Measurements from ENCODE around the gene RABAC1. TPM values are rescaled to one million over a fixed set of nuclear protein-coding genes. Genes with fewer than 3 reads are reported as not detected.

RABAC1 gene
- total and polyA plus RNA-seq, 2 experiments from 2014 or later: 151 to 206 TPM

DNA sequence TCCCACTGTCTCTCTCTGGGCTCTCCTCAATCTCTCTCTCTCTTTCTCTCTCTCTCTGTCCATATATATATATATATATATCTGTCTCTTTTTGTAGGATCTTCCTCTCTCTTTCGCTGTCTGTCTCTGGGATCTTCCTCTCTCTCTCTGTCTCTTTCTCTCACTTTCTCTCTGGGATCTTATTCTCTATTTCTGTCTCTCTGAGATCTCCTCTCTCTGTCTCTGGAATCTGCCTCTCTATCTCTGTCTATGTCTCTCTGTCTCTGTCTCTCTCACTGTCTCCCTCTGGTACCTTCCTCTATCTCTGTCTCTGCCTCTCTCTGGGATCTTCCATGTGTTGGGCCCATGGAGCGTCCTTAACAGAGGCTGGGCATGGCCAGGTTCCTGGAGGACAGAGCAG is 31.5 kb upstream of the RABAC1 start:
- Histone ChIP-seq H3K9me2 (ENCODE audit: insufficient read depth) (no peaks in the 10 kb centered on the region), H3K4me1 (ENCODE audit: insufficient read depth) (peaks cover 9% of the 10 kb centered on the region; the same call in 1 of the 2 replicates), H2AFZ (no peak overlapping the region), H3K79me2 (replicated peaks; ENCODE audit: insufficient read depth) (no peaks in the 10 kb centered on the region), H4K20me1 (replicated peaks; ENCODE audit: insufficient read depth) (peaks cover 3% of the 10 kb centered on the region), H3K27me3 (ENCODE audit: insufficient read depth) (peaks cover 17% of the 10 kb centered on the region), H3K27ac (ENCODE audit: low read depth) (no peak overlapping the region), H3K36me3 (ENCODE audit: insufficient read depth) (0 out of 2 replicates have a peak, but pooled peaks cover 3% of the 10 kb centered on the region), H3K4me3 (no peak overlapping the region), H3K4me2 (no peak overlapping the region), H3F3A (replicated peaks; ENCODE audit: low read depth) (0 out of 2 replicates have a peak, but pooled peaks cover 6% of the 10 kb centered on the region)
- Mint-ChIP-seq H3K4me1 (peaks cover 9% of the 10 kb centered on the region), H3K27ac (no peak overlapping the region), H3K9me3 (no peaks in the 10 kb centered on the region), H3K4me3 (no peak overlapping the region), H3K27me3 (ENCODE audit: insufficient read depth, low read depth, poor library complexity) (peaks cover 22% of the 10 kb centered on the region), H3K36me3 (ENCODE audit: low read depth) (peaks cover 15% of the 10 kb centered on the region; the same call in 2 of the 3 replicates)
- TF ChIP-seq, protein P1, sequence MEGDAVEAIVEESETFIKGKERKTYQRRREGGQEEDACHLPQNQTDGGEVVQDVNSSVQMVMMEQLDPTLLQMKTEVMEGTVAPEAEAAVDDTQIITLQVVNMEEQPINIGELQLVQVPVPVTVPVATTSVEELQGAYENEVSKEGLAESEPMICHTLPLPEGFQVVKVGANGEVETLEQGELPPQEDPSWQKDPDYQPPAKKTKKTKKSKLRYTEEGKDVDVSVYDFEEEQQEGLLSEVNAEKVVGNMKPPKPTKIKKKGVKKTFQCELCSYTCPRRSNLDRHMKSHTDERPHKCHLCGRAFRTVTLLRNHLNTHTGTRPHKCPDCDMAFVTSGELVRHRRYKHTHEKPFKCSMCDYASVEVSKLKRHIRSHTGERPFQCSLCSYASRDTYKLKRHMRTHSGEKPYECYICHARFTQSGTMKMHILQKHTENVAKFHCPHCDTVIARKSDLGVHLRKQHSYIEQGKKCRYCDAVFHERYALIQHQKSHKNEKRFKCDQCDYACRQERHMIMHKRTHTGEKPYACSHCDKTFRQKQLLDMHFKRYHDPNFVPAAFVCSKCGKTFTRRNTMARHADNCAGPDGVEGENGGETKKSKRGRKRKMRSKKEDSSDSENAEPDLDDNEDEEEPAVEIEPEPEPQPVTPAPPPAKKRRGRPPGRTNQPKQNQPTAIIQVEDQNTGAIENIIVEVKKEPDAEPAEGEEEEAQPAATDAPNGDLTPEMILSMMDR (conservative IDR thresholded peaks at IDR 0.05; ENCODE audit: low read depth in 2 of 2): no peak
- TF ChIP-seq CREB1 (CRISPR knock-in tag; IDR thresholded peaks at IDR 0.05; ENCODE audit: low read depth) (no peak), NANOG (IDR thresholded peaks at IDR 0.05; ENCODE audit: borderline replicate concordance) (no peak), STAT1 (IDR thresholded peaks at IDR 0.05; ENCODE audit: unreplicated experiment) (no peak)
- ATAC-seq (no peak), DNase-seq (ENCODE audit: low spot score) (no peak)

DNA sequence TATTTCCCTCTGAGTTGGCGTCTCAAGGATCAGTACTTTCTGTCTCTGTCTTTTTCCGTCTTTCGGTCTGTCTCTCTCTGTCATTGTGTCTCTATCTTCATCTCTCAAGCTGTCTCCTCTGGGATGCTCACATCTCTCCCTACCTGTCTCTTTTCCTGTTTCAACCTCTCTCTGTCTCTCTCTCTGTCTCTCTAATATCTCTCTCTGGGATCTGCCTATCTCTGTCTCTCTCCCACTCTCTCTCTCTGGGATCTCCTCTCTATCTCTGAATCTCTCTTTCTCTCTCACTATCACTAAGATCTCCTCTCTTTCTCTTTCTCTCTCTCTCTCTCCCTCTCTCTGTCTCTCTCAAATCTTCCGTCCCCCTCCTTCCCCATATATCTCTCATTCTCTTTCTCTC is 30.9 kb upstream of the RABAC1 start:
- Histone ChIP-seq H3K79me2 (replicated peaks; ENCODE audit: insufficient read depth) (no peaks in the 10 kb centered on the region), H4K20me1 (replicated peaks; ENCODE audit: insufficient read depth) (peaks cover 3% of the 10 kb centered on the region), H3K27me3 (ENCODE audit: insufficient read depth) (peaks cover 11% of the 10 kb centered on the region), H3K4me1 (ENCODE audit: insufficient read depth) (peaks cover 9% of the 10 kb centered on the region; the same call in 1 of the 2 replicates), H3K36me3 (ENCODE audit: insufficient read depth) (0 out of 2 replicates have a peak, but pooled peaks cover 3% of the 10 kb centered on the region), H3K4me3 (no peak overlapping the region), H2AFZ (no peak overlapping the region), H3F3A (replicated peaks; ENCODE audit: low read depth) (0 out of 2 replicates have a peak, but pooled peaks cover 4% of the 10 kb centered on the region), H3K4me2 (no peak overlapping the region), H3K9me2 (ENCODE audit: insufficient read depth) (no peaks in the 10 kb centered on the region), H3K27ac (ENCODE audit: low read depth) (no peak overlapping the region)
- DNase-seq (ENCODE audit: low spot score) (no peak), ATAC-seq (no peak)
- H3K36me3 Mint-ChIP-seq (ENCODE audit: low read depth): peaks cover 18% of the 10 kb centered on the region; the same call in 2 of the 3 replicates
- H3K9me3 Mint-ChIP-seq: no peaks in the 10 kb centered on the region
- no peak overlapping the region for H3K27ac Mint-ChIP-seq
- H3K27me3 Mint-ChIP-seq (ENCODE audit: insufficient read depth, low read depth, poor library complexity): peaks cover 16% of the 10 kb centered on the region
- peaks cover 9% of the 10 kb centered on the region for H3K4me1 Mint-ChIP-seq
- H3K4me3 Mint-ChIP-seq: no peak overlapping the region
- TF ChIP-seq STAT1 (IDR thresholded peaks at IDR 0.05; ENCODE audit: unreplicated experiment) (no peak), NANOG (IDR thresholded peaks at IDR 0.05; ENCODE audit: borderline replicate concordance) (no peak), EZH2phosphoT487 (IDR thresholded peaks at IDR 0.05; ENCODE audit: unreplicated experiment) (no peak), POLR2AphosphoS5 (IDR thresholded peaks at IDR 0.05; ENCODE audit: low read depth) (no peak), EZH2 (IDR thresholded peaks at IDR 0.05; ENCODE audit: low read depth, unreplicated experiment) (no peak)
- TF ChIP-seq, protein P2, sequence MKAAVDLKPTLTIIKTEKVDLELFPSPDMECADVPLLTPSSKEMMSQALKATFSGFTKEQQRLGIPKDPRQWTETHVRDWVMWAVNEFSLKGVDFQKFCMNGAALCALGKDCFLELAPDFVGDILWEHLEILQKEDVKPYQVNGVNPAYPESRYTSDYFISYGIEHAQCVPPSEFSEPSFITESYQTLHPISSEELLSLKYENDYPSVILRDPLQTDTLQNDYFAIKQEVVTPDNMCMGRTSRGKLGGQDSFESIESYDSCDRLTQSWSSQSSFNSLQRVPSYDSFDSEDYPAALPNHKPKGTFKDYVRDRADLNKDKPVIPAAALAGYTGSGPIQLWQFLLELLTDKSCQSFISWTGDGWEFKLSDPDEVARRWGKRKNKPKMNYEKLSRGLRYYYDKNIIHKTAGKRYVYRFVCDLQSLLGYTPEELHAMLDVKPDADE (IDR thresholded peaks at IDR 0.05): no peak
- TF ChIP-seq, protein P3, sequence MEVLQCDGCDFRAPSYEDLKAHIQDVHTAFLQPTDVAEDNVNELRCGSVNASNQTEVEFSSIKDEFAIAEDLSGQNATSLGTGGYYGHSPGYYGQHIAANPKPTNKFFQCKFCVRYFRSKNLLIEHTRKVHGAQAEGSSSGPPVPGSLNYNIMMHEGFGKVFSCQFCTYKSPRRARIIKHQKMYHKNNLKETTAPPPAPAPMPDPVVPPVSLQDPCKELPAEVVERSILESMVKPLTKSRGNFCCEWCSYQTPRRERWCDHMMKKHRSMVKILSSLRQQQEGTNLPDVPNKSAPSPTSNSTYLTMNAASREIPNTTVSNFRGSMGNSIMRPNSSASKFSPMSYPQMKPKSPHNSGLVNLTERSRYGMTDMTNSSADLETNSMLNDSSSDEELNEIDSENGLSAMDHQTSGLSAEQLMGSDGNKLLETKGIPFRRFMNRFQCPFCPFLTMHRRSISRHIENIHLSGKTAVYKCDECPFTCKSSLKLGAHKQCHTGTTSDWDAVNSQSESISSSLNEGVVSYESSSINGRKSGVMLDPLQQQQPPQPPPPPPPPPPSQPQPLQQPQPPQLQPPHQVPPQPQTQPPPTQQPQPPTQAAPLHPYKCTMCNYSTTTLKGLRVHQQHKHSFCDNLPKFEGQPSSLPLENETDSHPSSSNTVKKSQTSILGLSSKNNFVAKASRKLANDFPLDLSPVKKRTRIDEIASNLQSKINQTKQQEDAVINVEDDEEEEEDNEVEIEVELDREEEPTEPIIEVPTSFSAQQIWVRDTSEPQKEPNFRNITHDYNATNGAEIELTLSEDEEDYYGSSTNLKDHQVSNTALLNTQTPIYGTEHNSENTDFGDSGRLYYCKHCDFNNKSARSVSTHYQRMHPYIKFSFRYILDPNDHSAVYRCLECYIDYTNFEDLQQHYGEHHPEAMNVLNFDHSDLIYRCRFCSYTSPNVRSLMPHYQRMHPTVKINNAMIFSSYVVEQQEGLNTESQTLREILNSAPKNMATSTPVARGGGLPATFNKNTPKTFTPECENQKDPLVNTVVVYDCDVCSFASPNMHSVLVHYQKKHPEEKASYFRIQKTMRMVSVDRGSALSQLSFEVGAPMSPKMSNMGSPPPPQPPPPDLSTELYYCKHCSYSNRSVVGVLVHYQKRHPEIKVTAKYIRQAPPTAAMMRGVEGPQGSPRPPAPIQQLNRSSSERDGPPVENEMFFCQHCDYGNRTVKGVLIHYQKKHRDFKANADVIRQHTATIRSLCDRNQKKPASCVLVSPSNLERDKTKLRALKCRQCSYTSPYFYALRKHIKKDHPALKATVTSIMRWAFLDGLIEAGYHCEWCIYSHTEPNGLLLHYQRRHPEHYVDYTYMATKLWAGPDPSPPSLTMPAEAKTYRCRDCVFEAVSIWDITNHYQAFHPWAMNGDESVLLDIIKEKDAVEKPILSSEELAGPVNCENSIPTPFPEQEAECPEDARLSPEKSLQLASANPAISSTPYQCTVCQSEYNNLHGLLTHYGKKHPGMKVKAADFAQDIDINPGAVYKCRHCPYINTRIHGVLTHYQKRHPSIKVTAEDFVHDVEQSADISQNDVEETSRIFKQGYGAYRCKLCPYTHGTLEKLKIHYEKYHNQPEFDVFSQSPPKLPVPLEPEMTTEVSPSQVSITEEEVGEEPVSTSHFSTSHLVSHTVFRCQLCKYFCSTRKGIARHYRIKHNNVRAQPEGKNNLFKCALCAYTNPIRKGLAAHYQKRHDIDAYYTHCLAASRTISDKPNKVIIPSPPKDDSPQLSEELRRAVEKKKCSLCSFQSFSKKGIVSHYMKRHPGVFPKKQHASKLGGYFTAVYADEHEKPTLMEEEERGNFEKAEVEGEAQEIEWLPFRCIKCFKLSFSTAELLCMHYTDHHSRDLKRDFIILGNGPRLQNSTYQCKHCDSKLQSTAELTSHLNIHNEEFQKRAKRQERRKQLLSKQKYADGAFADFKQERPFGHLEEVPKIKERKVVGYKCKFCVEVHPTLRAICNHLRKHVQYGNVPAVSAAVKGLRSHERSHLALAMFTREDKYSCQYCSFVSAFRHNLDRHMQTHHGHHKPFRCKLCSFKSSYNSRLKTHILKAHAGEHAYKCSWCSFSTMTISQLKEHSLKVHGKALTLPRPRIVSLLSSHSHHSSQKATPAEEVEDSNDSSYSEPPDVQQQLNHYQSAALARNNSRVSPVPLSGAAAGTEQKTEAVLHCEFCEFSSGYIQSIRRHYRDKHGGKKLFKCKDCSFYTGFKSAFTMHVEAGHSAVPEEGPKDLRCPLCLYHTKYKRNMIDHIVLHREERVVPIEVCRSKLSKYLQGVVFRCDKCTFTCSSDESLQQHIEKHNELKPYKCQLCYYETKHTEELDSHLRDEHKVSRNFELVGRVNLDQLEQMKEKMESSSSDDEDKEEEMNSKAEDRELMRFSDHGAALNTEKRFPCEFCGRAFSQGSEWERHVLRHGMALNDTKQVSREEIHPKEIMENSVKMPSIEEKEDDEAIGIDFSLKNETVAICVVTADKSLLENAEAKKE (CRISPR knock-in tag; IDR thresholded peaks at IDR 0.05): no peak
